CD14-positive monocyte (primary cell): ENCODE measurements around the gene FNBP1L. TPM values are rescaled to one million over a fixed set of nuclear protein-coding genes. Genes with fewer than 3 reads are reported as not detected.

Experiments
- DNase-seq, 3 donors: peaks; one replicate each; pipeline ENCODE4 v3.0.0-alpha.2; 2011 to 2022
- H2AFZ ChIP-seq: 2 replicates; pipeline ENCODE4 v1.6.0; 2012; ENCODE audit warnings: mild to moderate bottlenecking, low read depth, low read length, inconsistent platforms; ENCODE audit not compliant: insufficient read depth, poor library complexity, severe bottlenecking
- H3K27ac ChIP-seq, 2 donors: 1 replicate in 1 of 2; 2 replicates in 1 of 2; pipeline ENCODE4 v1.5.1; 2012 to 2013; ENCODE audit warnings: low read length in 2 of 2, control low read depth in 1 of 2, inconsistent platforms in 1 of 2, low read depth in 1 of 2, mild to moderate bottlenecking in 1 of 2
- H3K27me3 ChIP-seq, 2 donors: one replicate each; pipeline versions ENCODE4 v1.6.0 to v1.6.1; 2011 to 2013; ENCODE audit warnings: low read length in 2 of 2; ENCODE audit not compliant: control insufficient read depth in 2 of 2, insufficient read depth in 2 of 2
- H3K36me3 ChIP-seq, 2 donors: replicated peaks in 1 of 2; 1 replicate in 1 of 2; 2 replicates in 1 of 2; pipeline versions ENCODE4 v1.5.1 to v1.6.1; 2012 to 2013; ENCODE audit warnings: low read length in 2 of 2, control low read depth in 1 of 2, inconsistent platforms in 1 of 2, mild to moderate bottlenecking in 1 of 2; ENCODE audit not compliant: insufficient read depth in 2 of 2, control insufficient read depth in 1 of 2
- H3K4me1 ChIP-seq, 2 donors: 1 replicate in 1 of 2; 2 replicates in 1 of 2; pipeline versions ENCODE4 v1.5.1 to v1.6.1; 2012 to 2013; ENCODE audit warnings: low read length in 2 of 2, control low read depth in 1 of 2, inconsistent platforms in 1 of 2, mild to moderate bottlenecking in 1 of 2, moderate library complexity in 1 of 2; ENCODE audit not compliant: insufficient read depth in 2 of 2, control insufficient read depth in 1 of 2
- H3K4me2 ChIP-seq: replicated peaks from 2 replicates; pipeline ENCODE3; 2012; ENCODE audit warnings: low read length, moderate library complexity, mild to moderate bottlenecking; ENCODE audit not compliant: poor library complexity, severe bottlenecking; ENCODE audit errors: extremely low read depth
- H3K4me3 ChIP-seq, 3 experiments: fragments of 200-600 bp in 1 of 3; sonication (generic) in 1 of 3; replicated peaks in 1 of 3; 1 replicate in 2 of 3; 2 replicates in 1 of 3; pipeline ENCODE4 v1.5.1; 2011 to 2013; ENCODE audit warnings: low read length in 3 of 3, mild to moderate bottlenecking in 3 of 3, control low read depth in 2 of 3, low read depth in 2 of 3, inconsistent platforms in 1 of 3, moderate library complexity in 1 of 3
- H3K79me2 ChIP-seq: 2 replicates; pipeline ENCODE4 v1.6.0; 2012; ENCODE audit warnings: mild to moderate bottlenecking, control low read depth, inconsistent platforms, low read length, moderate library complexity; ENCODE audit not compliant: insufficient read depth
- H3K9ac ChIP-seq: 2 replicates; pipeline ENCODE4 v1.6.0; 2017; ENCODE audit warnings: low read length, mild to moderate bottlenecking; ENCODE audit not compliant: insufficient read depth, poor library complexity, severe bottlenecking
- H3K9me3 ChIP-seq, 2 donors: replicated peaks in 1 of 2; 1 replicate in 1 of 2; 2 replicates in 1 of 2; pipeline versions ENCODE4 v1.5.1 to v1.6.1; 2012 to 2013; ENCODE audit warnings: low read length in 2 of 2, control low read depth in 1 of 2; ENCODE audit not compliant: control insufficient read depth in 1 of 2, insufficient read depth in 1 of 2
- H4K20me1 ChIP-seq: 2 replicates; pipeline ENCODE4 v1.6.0; 2012; ENCODE audit warnings: mild to moderate bottlenecking, low read length, control low read depth, moderate library complexity; ENCODE audit not compliant: insufficient read depth
- H3K27ac Mint-ChIP-seq, 7 donors: one replicate each; pipeline ENCODE4 v1.8.0; 2020; ENCODE audit warnings: mild to moderate bottlenecking in 7 of 7, mixed read lengths in 7 of 7, moderate library complexity in 6 of 7, inconsistent platforms in 2 of 7
- H3K27me3 Mint-ChIP-seq, 3 donors: one replicate each; pipeline ENCODE4 v1.8.0; 2021 to 2022; ENCODE audit warnings: low read depth in 3 of 3, mild to moderate bottlenecking in 3 of 3, mixed read lengths in 3 of 3, moderate library complexity in 3 of 3, inconsistent platforms in 1 of 3
- H3K36me3 Mint-ChIP-seq, 2 donors: one replicate each; pipeline ENCODE4 v1.8.0; 2020; ENCODE audit warnings: mixed read lengths in 2 of 2, inconsistent platforms in 1 of 2, mild to moderate bottlenecking in 1 of 2
- H3K4me1 Mint-ChIP-seq: one replicate; pipeline ENCODE4 v1.8.0; 2020; ENCODE audit warnings: mild to moderate bottlenecking, mixed read lengths
- H3K4me3 Mint-ChIP-seq, 2 donors: one replicate each; pipeline ENCODE4 v1.8.0; 2020; ENCODE audit warnings: mild to moderate bottlenecking in 2 of 2, mixed read lengths in 2 of 2, moderate library complexity in 1 of 2
- H3K9me3 Mint-ChIP-seq, 7 donors: one replicate each; pipeline ENCODE4 v1.8.0; 2020 to 2022; ENCODE audit warnings: mixed read lengths in 7 of 7, mild to moderate bottlenecking in 6 of 7, moderate library complexity in 6 of 7, inconsistent platforms in 2 of 7
- WGBS: methylation state at CpG from one replicate; pipeline ENCODE4 v1.1.5; 2013; ENCODE audit warnings: missing lambda C conversion rate; ENCODE audit not compliant: insufficient coverage; 5-methylcytosine and 5-hydroxymethylcytosine counted together
- intact Hi-C, 2 donors: fragments of 100-400 bp; cut with micrococcal nuclease; formaldehyde crosslinking; loops; one replicate each; pipeline versions ENCODE4 v1.15.0 to v1.15.1; 2023
- polyA plus RNA-seq, 3 donors: library from polyadenylated mRNA; depleted of rRNA in 1 of 3; unstranded in 2 of 3; stranded (reverse) in 1 of 3; fragments of 300-500 nt in 2 of 3; fragments of >200 nt in 1 of 3; fragmentation: Illumina TruSeq in 2 of 3; gene quantifications; 1 replicate in 2 of 3; 2 replicates in 1 of 3; pipeline ENCODE4 v1.2.3, GENCODE V29; 2012 to 2021
- TF ChIP-seq, protein P1 (sequence below): fragments of 200-600 bp; IDR thresholded peaks from one replicate; pipeline ENCODE4 v1.8.0; 2022; ENCODE audit warnings: antibody characterized with exemption, mild to moderate bottlenecking

The FNBP1L gene
- polyA plus RNA-seq, 3 donors: 0.15 to 0.32 (median 0.28) TPM

- H3K27ac ChIP-seq: no peak overlapping the region
- Mint-ChIP-seq H3K27me3 (peaks cover 0 to 2% (median 2%) of the 10 kb centered on the region in 3 donors), H3K4me3 (no peak overlapping the region), H3K36me3 (no peaks in the 10 kb centered on the region), H3K27ac (no peak overlapping the region), H3K9me3 (peaks cover 0 to 2% (median 0%) of the 10 kb centered on the region in 7 donors), H3K4me1 (no peaks in the 10 kb centered on the region)
- H2AFZ ChIP-seq: no peak overlapping the region
- intact Hi-C loops: no loop called here
- no peak for DNase-seq
- WGBS: no CpG with 5 or more reads among the region's 4 CpGs
- no peaks in the 10 kb centered on the region for H3K4me1 ChIP-seq
- no peak overlapping the region for H3K4me3 ChIP-seq
- H3K36me3 ChIP-seq: no peaks in the 10 kb centered on the region
- H3K9me3 ChIP-seq: no peaks in the 10 kb centered on the region
- H3K4me2 ChIP-seq: no peak overlapping the region
- H3K9ac ChIP-seq: no peak overlapping the region
- no peaks in the 10 kb centered on the region for H4K20me1 ChIP-seq
- TF ChIP-seq, protein P1, sequence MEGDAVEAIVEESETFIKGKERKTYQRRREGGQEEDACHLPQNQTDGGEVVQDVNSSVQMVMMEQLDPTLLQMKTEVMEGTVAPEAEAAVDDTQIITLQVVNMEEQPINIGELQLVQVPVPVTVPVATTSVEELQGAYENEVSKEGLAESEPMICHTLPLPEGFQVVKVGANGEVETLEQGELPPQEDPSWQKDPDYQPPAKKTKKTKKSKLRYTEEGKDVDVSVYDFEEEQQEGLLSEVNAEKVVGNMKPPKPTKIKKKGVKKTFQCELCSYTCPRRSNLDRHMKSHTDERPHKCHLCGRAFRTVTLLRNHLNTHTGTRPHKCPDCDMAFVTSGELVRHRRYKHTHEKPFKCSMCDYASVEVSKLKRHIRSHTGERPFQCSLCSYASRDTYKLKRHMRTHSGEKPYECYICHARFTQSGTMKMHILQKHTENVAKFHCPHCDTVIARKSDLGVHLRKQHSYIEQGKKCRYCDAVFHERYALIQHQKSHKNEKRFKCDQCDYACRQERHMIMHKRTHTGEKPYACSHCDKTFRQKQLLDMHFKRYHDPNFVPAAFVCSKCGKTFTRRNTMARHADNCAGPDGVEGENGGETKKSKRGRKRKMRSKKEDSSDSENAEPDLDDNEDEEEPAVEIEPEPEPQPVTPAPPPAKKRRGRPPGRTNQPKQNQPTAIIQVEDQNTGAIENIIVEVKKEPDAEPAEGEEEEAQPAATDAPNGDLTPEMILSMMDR: no peak
- no peaks in the 10 kb centered on the region for H3K27me3 ChIP-seq
- no peaks in the 10 kb centered on the region for H3K79me2 ChIP-seq
Measured at GRCh38 chr1:93440272-93440671, 7.6 kb upstream of the FNBP1L start.

GRCh38 chr1:93440706-93441105, 7.2 kb upstream of the FNBP1L start:
- Mint-ChIP-seq H3K36me3 (no peaks in the 10 kb centered on the region), H3K4me1 (no peaks in the 10 kb centered on the region), H3K4me3 (no peak overlapping the region), H3K9me3 (no peaks in the 10 kb centered on the region), H3K27ac (no peak overlapping the region), H3K27me3 (peaks cover 0 to 2% (median 2%) of the 10 kb centered on the region in 3 donors)
- Histone ChIP-seq H3K4me1 (no peaks in the 10 kb centered on the region), H3K9ac (no peak overlapping the region), H3K27ac (no peak overlapping the region), H3K79me2 (no peaks in the 10 kb centered on the region), H3K27me3 (no peaks in the 10 kb centered on the region), H2AFZ (no peak overlapping the region), H4K20me1 (no peaks in the 10 kb centered on the region), H3K9me3 (no peaks in the 10 kb centered on the region), H3K36me3 (no peaks in the 10 kb centered on the region), H3K4me2 (no peak overlapping the region), H3K4me3 (no peak overlapping the region)
- intact Hi-C loops: no loop called here
- WGBS: no CpG with 5 or more reads among the region's 4 CpGs
- TF ChIP-seq, protein P1: no peak
- DNase-seq: no peak
